DND-41 (cell line): ENCODE measurements around the gene TESMIN.

Experiments
- EZH2 ChIP-seq: IDR thresholded peaks from 3 replicates; pipeline ENCODE4 v1.6.1; 2012; ENCODE audit warnings: borderline replicate concordance, low read depth, mild to moderate bottlenecking, moderate library complexity, low read length, inconsistent platforms; ENCODE audit not compliant: severe bottlenecking
- TF ChIP-seq, protein P1 (sequence below): IDR thresholded peaks from 2 replicates; pipeline ENCODE4 v1.5.1; 2012; ENCODE audit warnings: borderline replicate concordance, low read length, moderate library complexity, mild to moderate bottlenecking; ENCODE audit not compliant: poor library complexity, severe bottlenecking; ENCODE audit errors: extremely low read depth

DNA sequence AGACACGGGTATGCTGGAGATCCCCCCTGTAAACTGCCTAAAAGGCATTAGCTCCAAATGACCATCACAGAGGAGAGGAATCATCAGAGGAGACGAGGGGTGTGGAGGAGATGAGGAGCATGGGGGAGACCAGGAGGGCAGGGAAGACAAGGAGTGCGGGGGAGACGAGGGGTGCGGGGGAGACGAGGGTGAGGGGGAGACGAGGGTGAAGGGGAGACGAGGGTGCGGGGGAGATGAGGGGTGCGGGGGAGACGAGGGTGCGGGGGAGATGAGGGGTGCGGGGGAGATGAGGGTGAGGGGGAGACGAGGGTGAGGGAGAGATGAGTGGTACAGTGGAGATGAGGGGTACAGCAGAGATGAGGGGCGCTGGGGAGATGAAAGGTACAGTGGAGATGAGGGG is 84.5 kb downstream of the TESMIN start:
- TF ChIP-seq, protein P1, sequence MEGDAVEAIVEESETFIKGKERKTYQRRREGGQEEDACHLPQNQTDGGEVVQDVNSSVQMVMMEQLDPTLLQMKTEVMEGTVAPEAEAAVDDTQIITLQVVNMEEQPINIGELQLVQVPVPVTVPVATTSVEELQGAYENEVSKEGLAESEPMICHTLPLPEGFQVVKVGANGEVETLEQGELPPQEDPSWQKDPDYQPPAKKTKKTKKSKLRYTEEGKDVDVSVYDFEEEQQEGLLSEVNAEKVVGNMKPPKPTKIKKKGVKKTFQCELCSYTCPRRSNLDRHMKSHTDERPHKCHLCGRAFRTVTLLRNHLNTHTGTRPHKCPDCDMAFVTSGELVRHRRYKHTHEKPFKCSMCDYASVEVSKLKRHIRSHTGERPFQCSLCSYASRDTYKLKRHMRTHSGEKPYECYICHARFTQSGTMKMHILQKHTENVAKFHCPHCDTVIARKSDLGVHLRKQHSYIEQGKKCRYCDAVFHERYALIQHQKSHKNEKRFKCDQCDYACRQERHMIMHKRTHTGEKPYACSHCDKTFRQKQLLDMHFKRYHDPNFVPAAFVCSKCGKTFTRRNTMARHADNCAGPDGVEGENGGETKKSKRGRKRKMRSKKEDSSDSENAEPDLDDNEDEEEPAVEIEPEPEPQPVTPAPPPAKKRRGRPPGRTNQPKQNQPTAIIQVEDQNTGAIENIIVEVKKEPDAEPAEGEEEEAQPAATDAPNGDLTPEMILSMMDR = no peak
- TF ChIP-seq EZH2 = no peak
